Measurements from ENCODE around the gene COPZ2. TPM values are rescaled to one million over a fixed set of nuclear protein-coding genes. Genes with fewer than 3 reads are reported as not detected.

The COPZ2 gene
- total RNA-seq, 1 donor from 2014 or later = 0.30 TPM

GRCh38 chr17:48054238-48055185 is 16.9 kb upstream of the COPZ2 start:
- Mint-ChIP-seq H3K36me3 (peaks cover 38% of the 10 kb centered on the region), H3K9me3 (no peaks in the 10 kb centered on the region), H3K27me3 (ENCODE audit: insufficient read depth, low read depth) (peaks cover 12% of the 10 kb centered on the region), H3K4me1 (peaks cover 64% of the 10 kb centered on the region), H3K4me3 (peak overlapping the region; percentile 82), H3K27ac (peak overlapping the region; percentile 74)
- H3K27me3 ChIP-seq = no peaks in the 10 kb centered on the region
- peak overlapping the region; percentile 94 for H3K4me2 ChIP-seq
- peaks cover 38% of the 10 kb centered on the region for H3K4me1 ChIP-seq
- H3K36me3 ChIP-seq = no peaks in the 10 kb centered on the region
- H2AFZ ChIP-seq (replicated peaks) = no peak overlapping the region
- H3F3A ChIP-seq (ENCODE audit: low read depth) = peaks cover 46% of the 10 kb centered on the region
- H3K27ac ChIP-seq = peak overlapping the region; percentile 79
- peaks cover 77% of the 10 kb centered on the region for H3K79me2 ChIP-seq (ENCODE audit: low read depth)
- H4K20me1 ChIP-seq (ENCODE audit: low read depth) = peaks cover 85% of the 10 kb centered on the region
- H3K9me3 ChIP-seq (ENCODE audit: low read depth) = no peaks in the 10 kb centered on the region
- TF ChIP-seq EZH2phosphoT487 (IDR thresholded peaks at IDR 0.05) (no peak), EZH2 (IDR thresholded peaks at IDR 0.05) (no peak)
- TF ChIP-seq, protein P1, sequence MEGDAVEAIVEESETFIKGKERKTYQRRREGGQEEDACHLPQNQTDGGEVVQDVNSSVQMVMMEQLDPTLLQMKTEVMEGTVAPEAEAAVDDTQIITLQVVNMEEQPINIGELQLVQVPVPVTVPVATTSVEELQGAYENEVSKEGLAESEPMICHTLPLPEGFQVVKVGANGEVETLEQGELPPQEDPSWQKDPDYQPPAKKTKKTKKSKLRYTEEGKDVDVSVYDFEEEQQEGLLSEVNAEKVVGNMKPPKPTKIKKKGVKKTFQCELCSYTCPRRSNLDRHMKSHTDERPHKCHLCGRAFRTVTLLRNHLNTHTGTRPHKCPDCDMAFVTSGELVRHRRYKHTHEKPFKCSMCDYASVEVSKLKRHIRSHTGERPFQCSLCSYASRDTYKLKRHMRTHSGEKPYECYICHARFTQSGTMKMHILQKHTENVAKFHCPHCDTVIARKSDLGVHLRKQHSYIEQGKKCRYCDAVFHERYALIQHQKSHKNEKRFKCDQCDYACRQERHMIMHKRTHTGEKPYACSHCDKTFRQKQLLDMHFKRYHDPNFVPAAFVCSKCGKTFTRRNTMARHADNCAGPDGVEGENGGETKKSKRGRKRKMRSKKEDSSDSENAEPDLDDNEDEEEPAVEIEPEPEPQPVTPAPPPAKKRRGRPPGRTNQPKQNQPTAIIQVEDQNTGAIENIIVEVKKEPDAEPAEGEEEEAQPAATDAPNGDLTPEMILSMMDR (IDR thresholded peaks at IDR 0.05) = no peak
- H3K9ac ChIP-seq = peak overlapping the region; percentile 56
- peak overlapping the region; percentile 61 for H3K4me3 ChIP-seq
- DNase-seq (ENCODE audit: low spot score) = peak; percentile 99

DNA sequence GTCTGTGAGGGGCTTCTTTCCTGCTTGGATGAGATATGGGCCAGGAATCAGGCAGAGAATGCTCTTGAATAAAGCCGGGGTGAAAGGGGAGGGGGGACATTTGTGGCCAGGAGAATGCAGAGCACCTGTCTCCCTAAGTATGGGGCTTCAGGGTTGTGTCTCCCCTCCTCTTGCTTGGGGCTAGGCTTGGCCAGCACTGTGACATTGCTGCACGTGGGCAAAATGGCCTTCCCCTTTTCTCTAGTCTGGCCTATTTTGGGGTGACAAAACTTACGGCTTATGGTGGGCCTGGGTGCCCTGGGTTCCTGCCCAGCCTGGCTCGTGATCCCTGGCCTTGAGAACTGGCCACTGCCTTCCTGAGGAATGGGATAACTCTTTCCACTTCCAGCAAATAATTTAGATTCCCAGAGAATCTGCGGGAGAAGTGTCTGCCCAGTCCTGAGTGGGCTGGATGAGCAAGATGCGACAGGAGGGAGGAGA is 16.2 kb upstream of the COPZ2 start:
- TF ChIP-seq, protein P1 (IDR thresholded peaks at IDR 0.05) = no peak
- TF ChIP-seq EZH2 (IDR thresholded peaks at IDR 0.05) (no peak), EZH2phosphoT487 (IDR thresholded peaks at IDR 0.05) (no peak)
- Mint-ChIP-seq H3K4me1 (peaks cover 71% of the 10 kb centered on the region), H3K4me3 (peak overlapping the region; percentile 81), H3K36me3 (peaks cover 32% of the 10 kb centered on the region), H3K27me3 (ENCODE audit: insufficient read depth, low read depth) (peaks cover 12% of the 10 kb centered on the region), H3K9me3 (no peaks in the 10 kb centered on the region), H3K27ac (peak overlapping the region; percentile 79)
- DNase-seq (ENCODE audit: low spot score) = peak; percentile 23
- Histone ChIP-seq H3K36me3 (no peaks in the 10 kb centered on the region), H3K27me3 (no peaks in the 10 kb centered on the region), H3K9ac (peak overlapping the region; percentile 7), H3F3A (ENCODE audit: low read depth) (peaks cover 53% of the 10 kb centered on the region), H3K4me3 (peak overlapping the region; percentile 30), H3K79me2 (ENCODE audit: low read depth) (peaks cover 84% of the 10 kb centered on the region), H2AFZ (replicated peaks) (no peak overlapping the region), H3K4me1 (peaks cover 43% of the 10 kb centered on the region), H3K9me3 (ENCODE audit: low read depth) (no peaks in the 10 kb centered on the region), H3K4me2 (peak overlapping the region; percentile 94), H4K20me1 (ENCODE audit: low read depth) (peaks cover 90% of the 10 kb centered on the region), H3K27ac (peak overlapping the region; percentile 79)

DNA sequence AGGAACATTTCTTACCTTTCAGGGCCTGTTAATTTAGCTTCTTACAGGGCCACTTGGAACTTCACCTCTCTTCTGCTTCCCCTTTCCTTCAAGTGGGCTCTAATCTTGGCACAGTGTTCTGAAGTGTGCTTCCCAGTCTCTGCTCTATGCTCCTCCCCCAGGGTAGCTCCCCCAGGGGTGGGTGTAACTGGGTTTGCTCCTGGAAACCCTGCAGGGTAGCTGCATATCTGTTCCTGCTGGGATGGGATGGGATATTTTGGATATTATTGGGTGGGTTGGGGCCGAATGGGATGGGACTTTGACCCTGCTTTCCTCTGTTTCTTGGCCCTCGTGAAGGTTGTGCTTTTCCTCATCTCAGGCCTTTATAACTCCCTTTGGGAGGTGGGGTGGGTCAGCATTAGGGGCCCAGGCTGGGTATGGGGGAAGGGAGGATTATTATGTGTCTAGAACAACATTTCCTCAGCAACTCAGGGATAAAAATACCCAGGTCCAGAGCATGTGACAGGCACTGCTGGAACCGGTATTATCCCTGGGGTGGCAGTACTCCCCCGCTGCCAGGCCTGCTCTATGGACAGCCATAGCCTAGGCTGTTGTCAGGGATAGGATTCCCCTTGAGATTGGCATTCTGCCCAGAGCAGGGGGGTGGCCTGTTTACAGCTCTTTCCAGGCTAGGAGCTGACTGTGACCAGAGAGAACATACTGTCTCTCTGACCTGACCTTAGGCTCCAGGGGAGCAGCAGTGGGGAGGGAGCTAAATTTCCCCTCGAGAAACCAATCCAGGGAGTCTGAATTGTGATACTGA is 15.6 kb upstream of the COPZ2 start:
- H3K27ac ChIP-seq = peak overlapping the region; percentile 79
- no peak overlapping the region for H3K4me3 ChIP-seq
- peak overlapping the region; percentile 81 for H3K4me3 Mint-ChIP-seq
- H3K36me3 Mint-ChIP-seq = peaks cover 26% of the 10 kb centered on the region
- H3K9ac ChIP-seq = peak overlapping the region; percentile 7
- H2AFZ ChIP-seq (replicated peaks) = no peak overlapping the region
- H4K20me1 ChIP-seq (ENCODE audit: low read depth) = peaks cover 86% of the 10 kb centered on the region
- no peak for DNase-seq (ENCODE audit: low spot score)
- H3K4me2 ChIP-seq = peak overlapping the region; percentile 94
- peaks cover 89% of the 10 kb centered on the region for H3K79me2 ChIP-seq (ENCODE audit: low read depth)
- H3K36me3 ChIP-seq = no peaks in the 10 kb centered on the region
- TF ChIP-seq, protein P1 (IDR thresholded peaks at IDR 0.05) = no peak
- no peak for TF ChIP-seq EZH2 (IDR thresholded peaks at IDR 0.05)
- no peak for TF ChIP-seq EZH2phosphoT487 (IDR thresholded peaks at IDR 0.05)
- H3K9me3 Mint-ChIP-seq = no peaks in the 10 kb centered on the region
- peaks cover 55% of the 10 kb centered on the region for H3F3A ChIP-seq (ENCODE audit: low read depth)
- peak overlapping the region; percentile 88 for H3K27ac Mint-ChIP-seq
- no peaks in the 10 kb centered on the region for H3K27me3 ChIP-seq
- H3K4me1 ChIP-seq = peaks cover 43% of the 10 kb centered on the region
- no peaks in the 10 kb centered on the region for H3K9me3 ChIP-seq (ENCODE audit: low read depth)
- peaks cover 12% of the 10 kb centered on the region for H3K27me3 Mint-ChIP-seq (ENCODE audit: insufficient read depth, low read depth)
- H3K4me1 Mint-ChIP-seq = peaks cover 73% of the 10 kb centered on the region
